ENCODE data around the gene AGAP1. TPM values are rescaled to one million over a fixed set of nuclear protein-coding genes. Genes with fewer than 3 reads are reported as not detected.

Gene AGAP1
- total RNA-seq, 2 experiments from 2014 or later, result not detected

DNA sequence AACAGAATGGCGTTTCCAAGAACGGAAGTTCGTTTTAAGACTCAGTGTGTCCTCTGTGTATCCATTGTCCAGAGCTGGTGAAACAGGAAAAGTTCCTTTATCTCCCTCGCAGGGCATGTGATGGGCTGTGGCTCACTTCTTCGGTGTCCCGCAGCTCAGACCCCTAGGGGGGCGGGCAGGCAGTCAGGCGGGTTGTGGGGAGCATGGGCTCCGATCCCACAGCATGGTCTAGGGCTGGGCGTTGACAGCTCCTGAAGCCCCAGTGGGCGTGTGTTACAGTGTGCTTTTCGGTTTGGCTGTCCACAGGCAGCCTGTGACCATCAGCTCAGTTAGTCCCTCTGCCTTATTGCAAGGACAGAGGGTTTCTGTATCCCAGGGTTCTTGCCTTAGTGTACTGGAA lies 319.6 kb downstream of the AGAP1 start:
- no peak overlapping the region for H3K4me3 ChIP-seq (ENCODE audit: low read depth, low read length, poor library complexity, severe bottlenecking)
- H2AFZ ChIP-seq (ENCODE audit: low read length), result no peak overlapping the region
- H3K4me2 ChIP-seq (ENCODE audit: low read length), result no peak overlapping the region
- H3K27ac ChIP-seq (ENCODE audit: low read depth, low read length, poor library complexity, severe bottlenecking), result no peak overlapping the region
- no peaks in the 10 kb centered on the region for H3K4me1 ChIP-seq (ENCODE audit: insufficient read depth, low read length, poor library complexity, severe bottlenecking)
- H4K20me1 ChIP-seq (ENCODE audit: insufficient read depth, low read length), result no peaks in the 10 kb centered on the region
- intact Hi-C loops (cut with micrococcal nuclease; ENCODE audit: unreplicated experiment), result no loop called here
- no peak for DNase-seq (ENCODE audit: low spot score)
- H3K9me2 ChIP-seq (ENCODE audit: insufficient read depth, low read length), result no peaks in the 10 kb centered on the region
- H3K79me2 ChIP-seq (ENCODE audit: insufficient read depth, low read depth, low read length), result no peaks in the 10 kb centered on the region
- TF ChIP-seq EZH2phosphoT487 (IDR thresholded peaks at IDR 0.05; ENCODE audit: borderline replicate concordance, low read depth, low read length), result no peak
- TF ChIP-seq, protein P1, sequence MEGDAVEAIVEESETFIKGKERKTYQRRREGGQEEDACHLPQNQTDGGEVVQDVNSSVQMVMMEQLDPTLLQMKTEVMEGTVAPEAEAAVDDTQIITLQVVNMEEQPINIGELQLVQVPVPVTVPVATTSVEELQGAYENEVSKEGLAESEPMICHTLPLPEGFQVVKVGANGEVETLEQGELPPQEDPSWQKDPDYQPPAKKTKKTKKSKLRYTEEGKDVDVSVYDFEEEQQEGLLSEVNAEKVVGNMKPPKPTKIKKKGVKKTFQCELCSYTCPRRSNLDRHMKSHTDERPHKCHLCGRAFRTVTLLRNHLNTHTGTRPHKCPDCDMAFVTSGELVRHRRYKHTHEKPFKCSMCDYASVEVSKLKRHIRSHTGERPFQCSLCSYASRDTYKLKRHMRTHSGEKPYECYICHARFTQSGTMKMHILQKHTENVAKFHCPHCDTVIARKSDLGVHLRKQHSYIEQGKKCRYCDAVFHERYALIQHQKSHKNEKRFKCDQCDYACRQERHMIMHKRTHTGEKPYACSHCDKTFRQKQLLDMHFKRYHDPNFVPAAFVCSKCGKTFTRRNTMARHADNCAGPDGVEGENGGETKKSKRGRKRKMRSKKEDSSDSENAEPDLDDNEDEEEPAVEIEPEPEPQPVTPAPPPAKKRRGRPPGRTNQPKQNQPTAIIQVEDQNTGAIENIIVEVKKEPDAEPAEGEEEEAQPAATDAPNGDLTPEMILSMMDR (conservative IDR thresholded peaks at IDR 0.05; ENCODE audit: low read length), result no peak
- POLR2A ChIA-PET, result no interaction called here
- CTCF ChIA-PET (ENCODE audit: unreplicated experiment), result no interaction called here
- no TSS peak for BruUV-seq (replicated peaks)
- H3K36me3 ChIP-seq (ENCODE audit: insufficient read depth, low read length), result no peaks in the 10 kb centered on the region
- no peaks in the 10 kb centered on the region for H3K9me3 ChIP-seq (ENCODE audit: low read length)

DNA sequence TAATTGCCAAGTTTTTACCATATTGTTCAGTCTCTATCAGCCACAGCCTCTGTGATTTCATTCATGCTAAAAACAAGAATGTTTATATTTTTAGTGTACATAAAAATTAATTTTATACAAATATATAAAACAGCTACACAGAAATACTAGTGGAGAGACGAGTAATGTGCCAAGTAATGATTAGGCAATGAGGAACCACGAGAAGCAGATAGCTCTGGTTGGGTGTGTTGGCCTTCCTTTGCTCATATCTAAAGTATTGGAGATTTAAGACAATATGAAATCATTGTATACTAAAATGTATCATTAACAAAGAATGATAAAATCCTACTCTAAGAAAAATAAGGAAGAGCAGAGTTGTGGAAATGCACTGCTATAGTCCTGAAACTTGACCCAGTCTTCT lies 326.7 kb downstream of the AGAP1 start:
- no TSS peak for BruUV-seq (replicated peaks)
- DNase-seq (ENCODE audit: low spot score), result no peak
- Histone ChIP-seq H3K79me2 (ENCODE audit: insufficient read depth, low read depth, low read length) (no peaks in the 10 kb centered on the region), H3K36me3 (ENCODE audit: insufficient read depth, low read length) (no peaks in the 10 kb centered on the region), H4K20me1 (ENCODE audit: insufficient read depth, low read length) (no peaks in the 10 kb centered on the region), H3K4me1 (ENCODE audit: insufficient read depth, low read length, poor library complexity, severe bottlenecking) (no peaks in the 10 kb centered on the region), H3K4me2 (ENCODE audit: low read length) (no peak overlapping the region), H3K9me3 (ENCODE audit: low read length) (no peaks in the 10 kb centered on the region), H2AFZ (ENCODE audit: low read length) (no peak overlapping the region), H3K4me3 (ENCODE audit: low read depth, low read length, poor library complexity, severe bottlenecking) (no peak overlapping the region), H3K27ac (ENCODE audit: low read depth, low read length, poor library complexity, severe bottlenecking) (no peak overlapping the region), H3K9me2 (ENCODE audit: insufficient read depth, low read length) (no peaks in the 10 kb centered on the region)
- TF ChIP-seq EZH2phosphoT487 (IDR thresholded peaks at IDR 0.05; ENCODE audit: borderline replicate concordance, low read depth, low read length), result no peak
- TF ChIP-seq, protein P1 (conservative IDR thresholded peaks at IDR 0.05; ENCODE audit: low read length), result no peak
- ChIA-PET POLR2A (no interaction called here), CTCF (ENCODE audit: unreplicated experiment) (no interaction called here)
- intact Hi-C loops (cut with micrococcal nuclease; ENCODE audit: unreplicated experiment), result no loop called here

DNA sequence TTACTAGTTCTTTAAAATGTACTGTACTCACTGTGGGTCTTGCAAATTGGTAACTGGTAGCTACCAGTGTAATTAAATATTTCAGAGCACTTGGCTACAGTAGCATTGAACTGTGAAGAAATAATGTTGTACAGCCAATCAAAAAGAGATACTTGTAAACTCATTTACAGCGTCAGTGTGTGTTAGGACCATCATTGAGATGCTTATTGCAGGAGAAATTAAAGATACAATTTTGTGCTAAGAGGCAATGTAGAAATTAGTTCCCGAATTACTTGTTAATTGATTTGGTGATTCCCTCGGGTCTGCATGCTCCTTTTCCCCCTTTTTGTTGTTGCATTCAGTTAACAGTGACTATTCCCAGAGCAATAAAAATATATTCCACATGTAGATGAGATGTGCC lies 330.5 kb downstream of the AGAP1 start:
- TF ChIP-seq EZH2phosphoT487 (IDR thresholded peaks at IDR 0.05; ENCODE audit: borderline replicate concordance, low read depth, low read length), result no peak
- TF ChIP-seq, protein P1 (conservative IDR thresholded peaks at IDR 0.05; ENCODE audit: low read length), result no peak
- Histone ChIP-seq H3K4me1 (ENCODE audit: insufficient read depth, low read length, poor library complexity, severe bottlenecking) (no peaks in the 10 kb centered on the region), H3K79me2 (ENCODE audit: insufficient read depth, low read depth, low read length) (no peaks in the 10 kb centered on the region), H3K9me3 (ENCODE audit: low read length) (no peaks in the 10 kb centered on the region), H4K20me1 (ENCODE audit: insufficient read depth, low read length) (no peaks in the 10 kb centered on the region), H2AFZ (ENCODE audit: low read length) (no peak overlapping the region), H3K4me3 (ENCODE audit: low read depth, low read length, poor library complexity, severe bottlenecking) (no peak overlapping the region), H3K9me2 (ENCODE audit: insufficient read depth, low read length) (no peaks in the 10 kb centered on the region), H3K36me3 (ENCODE audit: insufficient read depth, low read length) (no peaks in the 10 kb centered on the region), H3K4me2 (ENCODE audit: low read length) (no peak overlapping the region), H3K27ac (ENCODE audit: low read depth, low read length, poor library complexity, severe bottlenecking) (no peak overlapping the region)
- BruUV-seq (replicated peaks), result no TSS peak
- intact Hi-C loops (cut with micrococcal nuclease; ENCODE audit: unreplicated experiment), result no loop called here
- POLR2A ChIA-PET, result no interaction called here
- DNase-seq (ENCODE audit: low spot score), result no peak
- CTCF ChIA-PET (ENCODE audit: unreplicated experiment), result no interaction called here

Measured in OCI-LY7 (cell line).